ENCODE data around the gene RAB35. TPM values are rescaled to one million over a fixed set of nuclear protein-coding genes. Genes with fewer than 3 reads are reported as not detected.

RAB35 gene
- total RNA-seq, 1 experiment from 2014 or later: 57.1 TPM

- TF ChIP-seq REST (IDR thresholded peaks at IDR 0.05; ENCODE audit: low read depth) (no peak), CEBPB (IDR thresholded peaks at IDR 0.05; ENCODE audit: low read depth) (no peak), SRF (IDR thresholded peaks at IDR 0.05; ENCODE audit: low read depth) (no peak), RAD21 (IDR thresholded peaks at IDR 0.05; ENCODE audit: low read depth) (no peak), EZH2 (IDR thresholded peaks at IDR 0.05) (no peak), JUND (IDR thresholded peaks at IDR 0.05) (no peak)
Observed at GRCh38 chr12:120095331-120095730, 21.2 kb downstream of the RAB35 start (continued).

GRCh38 chr12:120094485-120094884, 22.1 kb downstream of the RAB35 start:
- no TSS peak for BruUV-seq (replicated peaks)
- no peak overlapping the region for H3K4me3 ChIP-seq (replicated peaks in 1 of 2; ENCODE audit: low read depth in 1 of 2, low read length in 2 of 2)

More at GRCh38 chr12:120094485-120094884, 22.1 kb downstream of the RAB35 start:
- Histone ChIP-seq H3K9me2 (ENCODE audit: insufficient read depth) (no peaks in the 10 kb centered on the region), H3K79me2 (ENCODE audit: insufficient read depth, low read length) (peaks cover 1% of the 10 kb centered on the region; the same call in 1 of the 2 replicates), H3K27ac (ENCODE audit: low read depth, low read length) (no peak overlapping the region), H2AFZ (ENCODE audit: low read depth, low read length, poor library complexity, severe bottlenecking) (no peak overlapping the region), H3K9me3 (ENCODE audit: control insufficient read depth in 1 of 2, insufficient read depth in 1 of 2, low read depth in 1 of 2, low read length in 2 of 2) (no peaks in the 10 kb centered on the region), H3K9ac (ENCODE audit: low read length) (no peak overlapping the region), H3K4me2 (ENCODE audit: low read length) (no peak overlapping the region), H3K36me3 (ENCODE audit: control insufficient read depth in 1 of 2, insufficient read depth in 2 of 2, low read length in 2 of 2) (peaks cover 8 to 19% of the 10 kb centered on the region in 2 experiments; a peak in 3 of 4 replicates), H3K27me3 (ENCODE audit: insufficient read depth, low read length) (no peaks in the 10 kb centered on the region), H4K20me1 (ENCODE audit: insufficient read depth) (no peaks in the 10 kb centered on the region), H3K4me1 (ENCODE audit: control insufficient read depth in 1 of 2, insufficient read depth in 2 of 2, low read length in 2 of 2) (no peaks in the 10 kb centered on the region)
- POLR2A ChIA-PET: no interaction called here
- intact Hi-C loops (cut with micrococcal nuclease): no loop called here
- RAD21 ChIA-PET (ENCODE audit: low non-redundant PET in 1 of 2, low total read pairs in 2 of 2, uncharacterized antibody in 2 of 2, unreplicated experiment in 2 of 2): no interaction called here
- ATAC-seq (no peak), DNase-seq (ENCODE audit: low read depth, low spot score) (no peak)
- CTCF ChIA-PET: no interaction called here
- TF ChIP-seq YY1 (IDR thresholded peaks at IDR 0.05; ENCODE audit: extremely low read depth, insufficient replicate concordance, low read depth, low read length) (no peak), JUND (IDR thresholded peaks at IDR 0.05) (no peak), EZH2phosphoT487 (IDR thresholded peaks at IDR 0.05; ENCODE audit: borderline replicate concordance) (no peak), MAX (IDR thresholded peaks at IDR 0.05) (no peak), ELF1 (IDR thresholded peaks at IDR 0.05; ENCODE audit: borderline replicate concordance, low read depth) (no peak), ZBTB33 (IDR thresholded peaks at IDR 0.05; ENCODE audit: extremely low read depth, insufficient replicate concordance, low read length) (no peak), FOSL1 (IDR thresholded peaks at IDR 0.05; ENCODE audit: low read depth) (no peak), EZH2 (IDR thresholded peaks at IDR 0.05) (no peak), ZNF274 (IDR thresholded peaks at IDR 0.05; ENCODE audit: low read depth, low read length) (no peak), SP1 (IDR thresholded peaks at IDR 0.05; ENCODE audit: low read depth) (no peak), SRF (IDR thresholded peaks at IDR 0.05; ENCODE audit: low read depth) (no peak), CTCF (IDR thresholded peaks at IDR 0.05 in 2 of 3, conservative IDR thresholded peaks at IDR 0.05 in 1 of 3; ENCODE audit: borderline replicate concordance in 1 of 3, insufficient read depth in 1 of 3, low read depth in 2 of 3, low read length in 2 of 3) (no peak)
